GM12874 (cell line): ENCODE data around the gene SRSF8.

Source experiments
- CTCF ChIP-seq: IDR thresholded peaks from 2 replicates; pipeline ENCODE4 v1.5.1; 2011; ENCODE audit warnings: low read depth, mild to moderate bottlenecking, control low read depth, low read length, moderate library complexity; ENCODE audit not compliant: insufficient read depth

The SRSF8 gene

DNA sequence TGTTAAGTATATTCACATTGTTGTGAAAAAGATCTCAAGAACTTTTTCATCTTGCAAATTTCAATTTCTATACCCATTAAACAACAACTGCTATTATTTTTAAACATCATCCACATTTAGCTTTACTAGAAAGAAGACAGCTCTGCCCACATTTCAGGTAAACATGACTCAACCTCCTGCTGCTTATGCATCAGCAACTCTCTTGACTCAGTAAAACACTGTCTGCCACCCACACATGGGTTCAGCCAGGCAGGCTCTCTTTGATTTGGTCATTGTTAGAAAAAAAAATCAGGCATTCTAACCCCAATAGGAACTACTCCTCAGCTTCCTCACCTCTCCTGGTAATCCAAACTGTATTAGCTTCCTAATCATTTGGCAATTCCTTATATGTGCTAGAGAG lies 17.8 kb downstream of the SRSF8 start:
- TF ChIP-seq CTCF, result no peak

- no peak for TF ChIP-seq CTCF
These were observed 18.5 kb downstream of the SRSF8 start for GRCh38 chr11:95085117-95085816.

- TF ChIP-seq CTCF, result no peak
These were observed 19.4 kb downstream of the SRSF8 start for GRCh38 chr11:95086151-95086550.

- TF ChIP-seq CTCF, result no peak
These were observed 20.3 kb downstream of the SRSF8 start for GRCh38 chr11:95086836-95087570.

DNA sequence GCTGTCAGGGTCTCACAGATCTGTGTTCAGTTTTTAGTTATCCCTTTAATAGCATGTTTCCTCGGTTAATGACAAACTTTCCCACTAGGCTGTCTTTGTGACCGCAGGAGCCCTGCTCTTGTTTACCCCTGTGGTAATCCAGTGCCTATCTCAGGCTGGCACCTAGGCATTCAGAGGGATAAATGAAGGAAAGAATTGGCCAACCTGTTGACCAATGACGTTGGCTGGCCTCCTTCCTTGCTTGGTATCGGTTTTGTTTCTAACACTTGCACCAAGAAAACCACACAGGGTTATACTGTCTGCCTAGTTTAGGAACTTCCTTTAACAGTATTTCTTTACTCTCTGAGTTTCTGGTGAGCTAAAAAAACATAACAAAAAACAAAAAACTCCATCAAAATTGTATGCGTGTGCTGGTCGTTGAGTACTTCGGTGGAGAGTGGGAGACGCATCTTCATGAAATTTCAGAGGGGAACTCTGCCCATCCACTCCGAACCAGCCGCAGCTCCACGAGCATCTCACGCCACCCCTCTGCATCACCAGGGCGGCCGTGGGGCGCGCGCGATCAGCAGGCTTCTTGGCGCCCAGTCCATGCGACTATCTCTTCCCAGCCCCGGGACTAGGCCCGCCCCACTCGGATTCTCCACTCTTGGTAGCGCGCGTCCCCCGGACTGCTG lies 22.4 kb downstream of the SRSF8 start:
- TF ChIP-seq CTCF, result no peak

DNA sequence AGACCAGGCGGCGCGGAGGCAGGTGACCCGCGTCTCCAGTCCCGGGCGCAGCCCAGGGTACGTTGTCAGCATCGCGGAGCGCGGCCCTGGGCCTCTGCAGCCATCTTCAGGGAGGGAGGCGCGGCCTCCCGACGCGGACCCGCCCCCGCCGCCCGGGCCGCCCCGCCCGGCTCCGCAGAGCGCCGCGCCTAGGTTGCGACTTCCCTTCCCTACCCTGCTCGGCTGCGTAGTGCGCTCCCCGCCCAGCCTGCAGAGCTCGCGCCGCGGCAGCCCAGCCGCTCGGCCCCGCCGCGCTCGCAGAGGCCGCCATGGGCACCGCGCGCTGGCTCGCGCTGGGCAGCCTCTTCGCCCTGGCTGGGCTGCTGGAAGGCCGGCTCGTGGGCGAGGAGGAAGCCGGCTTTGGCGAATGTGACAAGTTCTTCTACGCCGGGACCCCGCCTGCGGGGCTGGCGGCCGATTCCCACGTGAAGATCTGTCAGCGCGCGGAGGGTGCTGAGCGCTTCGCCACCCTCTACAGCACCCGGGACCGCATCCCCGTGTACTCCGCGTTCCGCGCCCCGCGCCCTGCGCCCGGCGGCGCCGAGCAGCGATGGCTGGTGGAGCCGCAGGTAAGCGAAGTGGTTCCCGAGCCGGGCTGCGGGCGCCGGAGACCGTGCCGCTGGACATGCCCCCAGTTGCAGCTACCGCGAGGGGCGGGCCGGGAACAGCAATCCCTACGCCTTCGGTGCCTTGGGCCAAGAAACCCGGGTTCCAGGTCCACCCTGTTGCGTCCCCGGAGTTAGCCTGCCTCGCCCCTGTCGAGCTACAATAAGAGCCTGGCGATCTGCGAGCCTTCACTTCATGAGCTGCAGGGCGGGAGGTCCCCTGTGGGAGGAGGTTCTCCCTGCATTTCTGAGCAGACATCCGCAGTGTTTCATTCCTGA lies 23.2 kb downstream of the SRSF8 start, which contains the start of gene ENDOD1:
Gene ENDOD1 (plus strand): TSS at position 227 of the 923 bp plus-strand sequence. CDS start 82 bp downstream, at position 309.
- TF ChIP-seq CTCF, result no peak
